HG02870 (cell line): ENCODE results near the gene RPL10A.

Experiments
- ATAC-seq: cut with Tn5 transposase; IDR thresholded peaks from one replicate; pipeline ENCODE4 v1.9.1; 2021; ENCODE audit warnings: mild to moderate bottlenecking, moderate library complexity; ENCODE audit not compliant: unreplicated experiment

The RPL10A gene

GRCh38 chr6:35448191-35448590, 20.0 kb upstream of the RPL10A start:
- no peak for ATAC-seq

DNA sequence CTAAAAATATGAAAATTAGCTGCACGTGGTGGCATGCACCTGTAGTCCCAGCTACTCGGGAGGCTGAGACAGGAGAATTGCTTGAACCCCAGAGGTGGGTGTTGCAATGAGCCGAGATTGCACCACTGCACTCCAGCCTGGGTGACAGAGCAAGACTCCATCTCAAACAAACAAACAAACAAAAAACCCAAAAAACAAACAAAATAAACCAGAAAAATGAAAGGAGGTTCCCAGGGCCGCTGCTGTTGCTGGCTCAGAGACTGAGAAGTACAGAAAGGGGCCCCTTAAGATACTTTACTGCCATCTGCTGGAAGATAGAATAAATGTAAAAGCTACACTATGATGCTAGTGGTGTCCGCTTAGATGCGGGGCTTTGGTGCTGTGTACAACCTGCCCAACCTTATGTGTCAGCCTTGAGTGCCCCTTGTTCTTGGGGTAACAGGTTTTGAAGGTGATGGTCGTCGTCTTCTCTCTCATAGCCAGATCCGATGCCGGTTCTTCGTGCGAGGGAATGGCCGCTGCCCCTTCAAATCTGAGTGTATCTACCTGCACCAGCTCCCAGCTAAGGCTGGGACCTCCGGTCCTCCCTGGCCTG, 18.8 kb upstream of the RPL10A start:
- peak; percentile 42 for ATAC-seq

DNA sequence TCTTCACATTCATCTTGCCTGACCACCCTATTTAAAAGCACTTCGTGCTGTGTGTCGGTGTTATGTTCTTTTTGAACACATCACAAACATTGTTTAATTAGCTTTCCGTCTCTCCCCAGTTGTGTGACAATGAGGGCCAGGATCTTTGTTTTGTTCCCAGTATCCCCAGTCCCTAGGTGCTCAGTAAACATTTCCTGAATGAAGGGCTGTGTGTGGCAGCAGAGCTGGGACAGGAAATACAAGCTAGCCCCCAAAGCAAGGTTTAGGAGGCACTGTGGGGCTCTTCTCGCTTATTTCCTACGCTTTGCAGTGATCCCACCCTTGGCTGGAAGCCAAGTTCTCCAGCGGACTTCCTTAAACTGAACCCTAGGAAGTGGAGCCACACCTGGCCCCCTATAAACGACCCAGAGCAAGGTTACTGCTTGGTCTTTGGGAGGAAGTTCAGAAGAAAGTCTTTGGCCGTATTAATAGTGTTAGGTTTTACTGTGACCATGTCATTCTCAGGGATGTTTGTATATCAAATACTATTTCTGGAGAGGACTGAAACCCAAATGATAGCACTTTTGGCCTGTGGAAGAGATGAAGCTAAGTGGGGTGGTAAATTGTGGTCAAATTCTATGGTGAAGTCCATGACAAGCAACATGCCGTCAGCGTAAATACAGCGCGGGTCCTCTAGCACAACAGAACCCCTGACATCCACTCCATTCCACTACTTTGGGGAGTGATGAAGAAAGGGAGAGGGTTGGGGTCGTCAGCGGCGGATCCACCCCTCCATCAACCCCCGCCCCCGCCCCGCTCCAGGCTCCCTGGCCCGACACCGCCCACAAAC, 16.6 kb upstream of the RPL10A start:
- no peak for ATAC-seq

- peak; percentile 85 for ATAC-seq
Measured at GRCh38 chr6:35452183-35453090, 15.8 kb upstream of the RPL10A start, which contains the start of gene FANCE. Gene FANCE, plus strand, starts transcription at chr6:35452338. Its CDS starts 208 bp downstream, at chr6:35452546.

DNA sequence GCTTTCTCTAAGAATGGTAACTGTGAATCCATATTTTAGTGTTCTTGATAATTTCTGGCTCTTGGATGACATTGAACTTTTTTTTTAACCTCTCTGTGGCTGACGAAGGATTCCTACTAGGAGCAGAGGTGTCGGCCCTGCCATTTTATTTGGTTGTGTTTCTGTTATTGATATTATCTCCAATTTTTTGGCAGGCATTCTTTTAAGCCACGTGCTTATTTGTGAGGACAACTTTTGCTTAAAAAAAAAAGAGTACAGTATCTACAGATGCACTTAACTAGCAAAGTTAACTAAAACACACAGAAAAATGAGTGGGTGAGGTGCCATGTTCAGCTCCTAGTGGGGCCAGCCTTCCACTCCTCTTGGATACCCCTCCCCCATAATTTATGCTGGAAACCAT, 15.0 kb upstream of the RPL10A start:
- ATAC-seq, result no peak

GRCh38 chr6:35454391-35455110, 13.7 kb upstream of the RPL10A start:
- no peak for ATAC-seq

DNA sequence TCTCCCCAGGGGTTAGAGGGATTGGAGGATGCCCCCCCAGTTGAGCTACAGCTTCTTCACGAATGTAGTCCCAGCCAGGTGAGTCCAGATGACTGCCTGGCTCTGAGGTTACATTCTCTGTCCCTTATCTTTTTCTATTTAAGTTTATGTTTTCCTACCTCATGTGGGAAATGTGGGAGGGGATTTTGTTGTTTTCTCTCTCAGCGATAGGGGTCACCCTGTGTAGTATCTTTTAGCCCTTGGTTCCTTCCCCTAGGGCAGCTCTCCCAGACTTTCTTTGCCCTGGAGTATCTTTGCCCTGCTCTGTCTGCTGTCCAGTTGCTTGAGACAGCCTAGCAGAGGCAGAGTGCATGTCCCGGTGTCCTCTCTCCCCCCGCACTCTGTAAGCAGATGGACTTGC, 10.3 kb upstream of the RPL10A start:
- ATAC-seq, result no peak

GRCh38 chr6:35461270-35461669, 6.9 kb upstream of the RPL10A start:
- no peak for ATAC-seq

DNA sequence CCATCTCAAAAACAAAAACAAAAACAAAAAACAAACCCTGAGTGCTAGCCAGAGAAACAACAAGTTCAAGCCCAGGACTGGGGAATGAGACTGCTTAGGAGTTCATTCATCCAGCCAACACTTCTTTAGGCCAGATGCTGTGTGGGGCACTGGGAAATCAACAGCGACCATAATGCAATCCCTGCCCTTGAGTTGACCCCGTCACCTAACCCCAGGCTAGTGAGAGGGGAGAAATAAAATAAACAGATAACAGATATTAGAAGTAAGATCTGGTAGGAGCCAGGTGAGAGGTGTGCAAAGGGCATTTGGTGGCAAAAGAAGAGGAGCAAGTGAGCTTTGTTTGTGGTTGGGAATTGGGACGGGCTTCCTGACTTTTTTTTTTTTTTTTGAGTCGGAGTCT, 4.9 kb upstream of the RPL10A start:
- ATAC-seq, result no peak

DNA sequence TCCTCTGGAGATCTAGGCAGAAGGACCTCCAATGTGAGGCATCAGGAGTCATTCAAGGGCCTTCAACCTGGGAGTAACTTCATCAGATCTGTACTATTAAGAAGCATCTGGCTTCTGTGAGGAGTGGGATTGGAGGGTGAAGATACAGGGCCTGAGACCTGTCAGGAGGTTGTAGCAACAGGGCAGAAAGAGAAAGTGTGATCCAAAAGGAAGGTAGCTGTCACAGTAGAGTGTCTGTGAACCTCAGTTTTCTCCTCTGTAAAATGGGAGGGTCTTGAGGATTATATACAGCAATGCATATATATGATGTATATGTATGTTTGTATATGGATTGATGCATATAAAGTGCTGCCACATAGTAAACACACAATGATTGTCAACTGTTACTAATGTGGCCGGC, 2.6 kb upstream of the RPL10A start:
- ATAC-seq, result no peak

GRCh38 chr6:35468980-35469750, 964 bp downstream of the RPL10A start:
- no peak for ATAC-seq

DNA sequence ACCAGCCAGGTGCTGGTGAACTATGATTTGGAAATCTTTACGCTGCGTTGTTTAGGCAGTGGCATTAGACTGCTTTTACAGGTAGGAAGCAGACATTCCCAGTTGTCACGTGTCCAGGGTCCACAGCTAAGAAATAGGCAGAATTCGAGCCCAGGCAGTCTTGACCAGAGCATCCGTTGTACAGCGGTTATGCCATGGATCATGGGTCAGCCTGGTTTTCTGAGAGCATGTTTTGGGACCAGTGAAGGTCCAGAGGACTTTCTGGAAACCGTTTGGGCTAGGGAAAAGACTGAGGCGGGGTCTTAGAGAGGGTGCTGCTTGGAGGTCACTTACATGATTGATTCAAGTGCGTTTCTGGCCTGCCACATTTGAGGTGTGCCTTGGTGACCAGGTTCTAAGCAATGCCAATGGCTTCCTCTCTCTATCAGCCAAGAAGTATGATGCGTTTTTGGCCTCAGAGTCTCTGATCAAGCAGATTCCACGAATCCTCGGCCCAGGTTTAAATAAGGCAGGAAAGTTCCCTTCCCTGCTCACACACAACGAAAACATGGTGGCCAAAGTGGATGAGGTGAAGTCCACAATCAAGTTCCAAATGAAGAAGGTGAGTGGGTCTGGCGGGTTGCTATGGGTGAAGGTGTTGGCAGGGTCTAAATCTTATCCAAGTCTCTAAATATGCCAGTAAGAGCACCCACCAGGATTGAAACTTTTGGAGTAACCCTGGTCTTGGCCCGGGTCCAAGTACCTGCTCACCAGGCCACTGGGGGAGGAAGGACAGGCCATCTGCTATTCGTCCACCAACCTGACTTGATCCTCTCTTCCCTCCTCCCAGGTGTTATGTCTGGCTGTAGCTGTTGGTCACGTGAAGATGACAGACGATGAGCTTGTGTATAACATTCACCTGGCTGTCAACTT, 1.8 kb downstream of the RPL10A start:
- no peak for ATAC-seq

- ATAC-seq, result no peak
Measured at GRCh38 chr6:35470663-35471120, 2.5 kb downstream of the RPL10A start.

GRCh38 chr6:35471836-35472345, 3.7 kb downstream of the RPL10A start:
- no peak for ATAC-seq

DNA sequence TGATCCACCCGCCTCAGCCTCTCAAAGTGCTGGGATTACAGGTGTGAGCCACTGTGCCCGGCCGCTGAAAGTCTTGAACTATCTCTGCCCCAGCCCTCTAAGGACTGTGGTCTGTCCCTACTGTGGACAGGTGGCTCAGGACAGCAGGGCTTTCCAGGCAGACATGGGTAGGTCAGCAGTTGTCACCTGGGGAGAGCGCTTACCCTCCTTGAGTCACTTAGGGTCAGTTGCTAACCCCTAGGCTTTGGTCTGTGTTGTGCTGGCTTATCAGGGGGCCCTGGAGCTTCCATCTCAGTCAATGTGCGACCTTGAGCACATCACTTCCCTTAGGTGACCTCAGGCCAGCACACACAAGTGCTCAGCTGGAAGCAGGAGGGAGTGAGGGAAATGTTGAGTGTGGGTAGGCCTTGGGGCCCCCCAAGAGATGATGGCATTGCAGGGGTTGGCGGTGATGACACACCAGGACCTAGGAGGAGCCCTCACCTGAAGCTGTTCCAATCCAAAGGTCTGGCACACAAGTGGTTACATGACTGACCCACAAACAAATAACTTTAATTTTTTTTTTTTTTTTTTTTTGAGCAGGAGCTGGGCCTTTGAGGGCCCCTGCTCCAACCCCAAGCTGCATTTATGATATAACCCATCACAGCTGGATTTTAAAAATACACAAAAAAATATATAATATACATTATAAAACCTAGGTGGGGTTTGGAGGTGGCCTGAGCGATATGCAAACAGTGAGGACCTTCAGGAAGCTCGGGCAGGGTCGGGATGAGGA, 5.1 kb downstream of the RPL10A start:
- ATAC-seq, result no peak

DNA sequence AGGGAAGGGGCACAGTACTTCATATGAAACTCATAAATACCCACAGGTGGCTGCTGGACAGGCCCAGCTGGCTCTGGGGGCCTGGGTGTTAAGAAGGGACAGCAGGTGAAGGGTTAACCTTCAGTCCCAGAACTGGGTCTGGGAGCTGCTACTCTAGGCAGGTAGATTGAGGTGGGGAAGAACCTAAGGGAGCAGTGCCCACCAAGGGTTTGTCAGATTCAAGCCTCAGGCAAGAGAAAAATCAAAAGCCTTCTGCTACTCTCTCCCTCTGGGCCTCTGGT, 5.6 kb downstream of the RPL10A start:
- ATAC-seq, result no peak

GRCh38 chr6:35474131-35474941, 6.1 kb downstream of the RPL10A start:
- no peak for ATAC-seq
